ENCODE data around the gene PRSS8.
"Not testable (repeated sequence)": the region's sequence is repeated elsewhere in the genome, so short reads cannot be mapped to it uniquely, and the experiment has no call there.

GRCh38 chr16:31170048-31170447 is 34.5 kb upstream of the PRSS8 start:
- TF ChIP-seq SIN3A (IDR thresholded peaks at IDR 0.05; ENCODE audit: borderline replicate concordance, insufficient read depth, low read depth, low read length); POLR2AphosphoS5 (IDR thresholded peaks at IDR 0.05; ENCODE audit: low read depth, low read length): not testable (repeated sequence)
- TF ChIP-seq, protein P1, sequence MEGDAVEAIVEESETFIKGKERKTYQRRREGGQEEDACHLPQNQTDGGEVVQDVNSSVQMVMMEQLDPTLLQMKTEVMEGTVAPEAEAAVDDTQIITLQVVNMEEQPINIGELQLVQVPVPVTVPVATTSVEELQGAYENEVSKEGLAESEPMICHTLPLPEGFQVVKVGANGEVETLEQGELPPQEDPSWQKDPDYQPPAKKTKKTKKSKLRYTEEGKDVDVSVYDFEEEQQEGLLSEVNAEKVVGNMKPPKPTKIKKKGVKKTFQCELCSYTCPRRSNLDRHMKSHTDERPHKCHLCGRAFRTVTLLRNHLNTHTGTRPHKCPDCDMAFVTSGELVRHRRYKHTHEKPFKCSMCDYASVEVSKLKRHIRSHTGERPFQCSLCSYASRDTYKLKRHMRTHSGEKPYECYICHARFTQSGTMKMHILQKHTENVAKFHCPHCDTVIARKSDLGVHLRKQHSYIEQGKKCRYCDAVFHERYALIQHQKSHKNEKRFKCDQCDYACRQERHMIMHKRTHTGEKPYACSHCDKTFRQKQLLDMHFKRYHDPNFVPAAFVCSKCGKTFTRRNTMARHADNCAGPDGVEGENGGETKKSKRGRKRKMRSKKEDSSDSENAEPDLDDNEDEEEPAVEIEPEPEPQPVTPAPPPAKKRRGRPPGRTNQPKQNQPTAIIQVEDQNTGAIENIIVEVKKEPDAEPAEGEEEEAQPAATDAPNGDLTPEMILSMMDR (IDR thresholded peaks at IDR 0.05), result not testable (repeated sequence)
- TF ChIP-seq, protein P2, sequence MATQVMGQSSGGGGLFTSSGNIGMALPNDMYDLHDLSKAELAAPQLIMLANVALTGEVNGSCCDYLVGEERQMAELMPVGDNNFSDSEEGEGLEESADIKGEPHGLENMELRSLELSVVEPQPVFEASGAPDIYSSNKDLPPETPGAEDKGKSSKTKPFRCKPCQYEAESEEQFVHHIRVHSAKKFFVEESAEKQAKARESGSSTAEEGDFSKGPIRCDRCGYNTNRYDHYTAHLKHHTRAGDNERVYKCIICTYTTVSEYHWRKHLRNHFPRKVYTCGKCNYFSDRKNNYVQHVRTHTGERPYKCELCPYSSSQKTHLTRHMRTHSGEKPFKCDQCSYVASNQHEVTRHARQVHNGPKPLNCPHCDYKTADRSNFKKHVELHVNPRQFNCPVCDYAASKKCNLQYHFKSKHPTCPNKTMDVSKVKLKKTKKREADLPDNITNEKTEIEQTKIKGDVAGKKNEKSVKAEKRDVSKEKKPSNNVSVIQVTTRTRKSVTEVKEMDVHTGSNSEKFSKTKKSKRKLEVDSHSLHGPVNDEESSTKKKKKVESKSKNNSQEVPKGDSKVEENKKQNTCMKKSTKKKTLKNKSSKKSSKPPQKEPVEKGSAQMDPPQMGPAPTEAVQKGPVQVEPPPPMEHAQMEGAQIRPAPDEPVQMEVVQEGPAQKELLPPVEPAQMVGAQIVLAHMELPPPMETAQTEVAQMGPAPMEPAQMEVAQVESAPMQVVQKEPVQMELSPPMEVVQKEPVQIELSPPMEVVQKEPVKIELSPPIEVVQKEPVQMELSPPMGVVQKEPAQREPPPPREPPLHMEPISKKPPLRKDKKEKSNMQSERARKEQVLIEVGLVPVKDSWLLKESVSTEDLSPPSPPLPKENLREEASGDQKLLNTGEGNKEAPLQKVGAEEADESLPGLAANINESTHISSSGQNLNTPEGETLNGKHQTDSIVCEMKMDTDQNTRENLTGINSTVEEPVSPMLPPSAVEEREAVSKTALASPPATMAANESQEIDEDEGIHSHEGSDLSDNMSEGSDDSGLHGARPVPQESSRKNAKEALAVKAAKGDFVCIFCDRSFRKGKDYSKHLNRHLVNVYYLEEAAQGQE (IDR thresholded peaks at IDR 0.05; ENCODE audit: insufficient read depth in 1 of 2, low read depth in 2 of 2, low read length in 1 of 2), result not testable (repeated sequence)

All from Panc1 (cell line).